ENCODE measurements around the gene HSPB7.
"Not testable (repeated sequence)": the region's sequence is repeated elsewhere in the genome, so short reads cannot be mapped to it uniquely, and the experiment has no call there.

HSPB7 gene

GRCh38 chr1:16029003-16029268 lies 11.1 kb upstream of the HSPB7 start:
- DNase-seq; in situ Hi-C loops (cut with HindIII; ENCODE audit: low pct_ligation_motif_present, low pct_unique_long_range_greater_than_20kb, low sequenced_read_pairs): not testable (repeated sequence)

- in situ Hi-C loops (cut with HindIII; ENCODE audit: low pct_ligation_motif_present, low pct_unique_long_range_greater_than_20kb, low sequenced_read_pairs), result no loop called here
Observed at GRCh38 chr1:16028237-16029002, 10.6 kb upstream of the HSPB7 start.

GRCh38 chr1:16026723-16027484 lies 9.1 kb upstream of the HSPB7 start:
- in situ Hi-C loops (cut with HindIII; ENCODE audit: low pct_ligation_motif_present, low pct_unique_long_range_greater_than_20kb, low sequenced_read_pairs), result no loop called here
- no peak for DNase-seq

More at GRCh38 chr1:16028237-16029002, 10.6 kb upstream of the HSPB7 start:
- no peak for DNase-seq

- DNase-seq; in situ Hi-C loops (cut with HindIII; ENCODE audit: low pct_ligation_motif_present, low pct_unique_long_range_greater_than_20kb, low sequenced_read_pairs): not testable (repeated sequence)
Observed at GRCh38 chr1:16026302-16026701, 8.5 kb upstream of the HSPB7 start.

- no peak for DNase-seq
- in situ Hi-C loops (cut with HindIII; ENCODE audit: low pct_ligation_motif_present, low pct_unique_long_range_greater_than_20kb, low sequenced_read_pairs), result no loop called here
Observed at GRCh38 chr1:16023050-16023653, 5.3 kb upstream of the HSPB7 start.

GRCh38 chr1:16022393-16022792 lies 4.5 kb upstream of the HSPB7 start:
- no peak for DNase-seq
- in situ Hi-C loops (cut with HindIII; ENCODE audit: low pct_ligation_motif_present, low pct_unique_long_range_greater_than_20kb, low sequenced_read_pairs), result no loop called here

- DNase-seq, result no peak
- in situ Hi-C loops (cut with HindIII; ENCODE audit: low pct_ligation_motif_present, low pct_unique_long_range_greater_than_20kb, low sequenced_read_pairs), result no loop called here
Observed at GRCh38 chr1:16021681-16022080, 3.8 kb upstream of the HSPB7 start, which contains the start of gene CLCNKA. Gene CLCNKA, plus strand, starts transcription at chr1:16022036. Its CDS starts 584 bp downstream, at chr1:16022620.

- DNase-seq; in situ Hi-C loops (cut with HindIII; ENCODE audit: low pct_ligation_motif_present, low pct_unique_long_range_greater_than_20kb, low sequenced_read_pairs): not testable (repeated sequence)
Observed at GRCh38 chr1:16020878-16021277, 3.0 kb upstream of the HSPB7 start.

- DNase-seq, result no peak
- in situ Hi-C loops (cut with HindIII; ENCODE audit: low pct_ligation_motif_present, low pct_unique_long_range_greater_than_20kb, low sequenced_read_pairs), result no loop called here
Observed at GRCh38 chr1:16020325-16020724, 2.5 kb upstream of the HSPB7 start.

- DNase-seq, result no peak
- in situ Hi-C loops (cut with HindIII; ENCODE audit: low pct_ligation_motif_present, low pct_unique_long_range_greater_than_20kb, low sequenced_read_pairs), result no loop called here
Observed at GRCh38 chr1:16019644-16020277, 1.9 kb upstream of the HSPB7 start.

GRCh38 chr1:16018749-16019643 lies 1.2 kb upstream of the HSPB7 start:
- no peak for DNase-seq
- in situ Hi-C loops (cut with HindIII; ENCODE audit: low pct_ligation_motif_present, low pct_unique_long_range_greater_than_20kb, low sequenced_read_pairs), result no loop called here

- in situ Hi-C loops (cut with HindIII; ENCODE audit: low pct_ligation_motif_present, low pct_unique_long_range_greater_than_20kb, low sequenced_read_pairs), result no loop called here
- DNase-seq, result no peak
Observed at GRCh38 chr1:16018308-16018707, 465 bp upstream of the HSPB7 start.

- DNase-seq, result no peak
Observed at GRCh38 chr1:16017076-16017460, 775 bp downstream of the HSPB7 start.

GRCh38 chr1:16015960-16016901 lies 1.6 kb downstream of the HSPB7 start:
- in situ Hi-C loops (cut with HindIII; ENCODE audit: low pct_ligation_motif_present, low pct_unique_long_range_greater_than_20kb, low sequenced_read_pairs), result no loop called here
- DNase-seq, result no peak

More at GRCh38 chr1:16017076-16017460, 775 bp downstream of the HSPB7 start:
- in situ Hi-C loops (cut with HindIII; ENCODE audit: low pct_ligation_motif_present, low pct_unique_long_range_greater_than_20kb, low sequenced_read_pairs), result no loop called here

GRCh38 chr1:16015491-16015890 lies 2.4 kb downstream of the HSPB7 start:
- in situ Hi-C loops (cut with HindIII; ENCODE audit: low pct_ligation_motif_present, low pct_unique_long_range_greater_than_20kb, low sequenced_read_pairs), result no loop called here

GRCh38 chr1:16014509-16015482 lies 3.0 kb downstream of the HSPB7 start:
- in situ Hi-C loops (cut with HindIII; ENCODE audit: low pct_ligation_motif_present, low pct_unique_long_range_greater_than_20kb, low sequenced_read_pairs), result no loop called here
- no peak for DNase-seq

More at GRCh38 chr1:16015491-16015890, 2.4 kb downstream of the HSPB7 start:
- DNase-seq, result no peak

Data from ACHN (cell line).